GM10248 (cell line): ENCODE measurements around the gene WT1.

ENCODE experiments used
- CTCF ChIA-PET: fragments of 300-600 bp; sonication (Branson Sonifier 250); formaldehyde crosslinking; extraction: SDS; loops from one replicate; lab custom pipeline; 2021; ENCODE audit warnings: antibody characterized with exemption; lab: Yijun Ruan, JAX
- POLR2A ChIA-PET: fragments of 350-650 bp; sonication (Branson Sonifier 250); formaldehyde crosslinking; extraction: SDS; loops from one replicate; lab custom pipeline; 2020; ENCODE audit warnings: antibody characterized with exemption; lab: Yijun Ruan, JAX
- DNase-seq: peaks from one replicate; pipeline ENCODE4 v3.0.0; 2012; ENCODE audit errors: extremely low spot score
- TF ChIP-seq, protein P1 (sequence below): IDR thresholded peaks from 2 replicates; pipeline ENCODE4 v1.5.1; 2012; ENCODE audit warnings: mild to moderate bottlenecking, low read depth; ENCODE audit errors: extremely low read depth, missing control alignments, control extremely low read depth

Gene WT1

DNA sequence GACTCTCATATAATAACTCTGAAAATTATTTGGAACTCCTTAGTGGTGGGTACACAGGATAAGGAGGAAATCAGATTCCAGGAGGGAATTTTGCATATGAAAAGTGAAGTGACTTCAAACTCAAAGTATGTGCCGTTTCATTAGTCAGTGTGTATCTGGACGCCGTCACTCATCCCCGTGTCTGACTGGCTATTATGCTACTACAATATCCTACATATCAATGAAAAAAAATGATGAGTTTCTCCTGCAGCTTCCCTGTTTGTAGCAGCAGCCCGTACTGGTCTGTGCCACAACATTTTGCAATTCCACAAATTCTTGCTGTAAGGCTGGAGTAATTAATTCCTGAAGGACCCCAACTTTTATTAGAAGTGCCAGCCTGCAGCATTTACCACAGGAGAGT is 16.5 kb downstream of the WT1 start:
- ChIA-PET CTCF (no interaction called here), POLR2A (no interaction called here)
- DNase-seq: no peak
- TF ChIP-seq, protein P1, sequence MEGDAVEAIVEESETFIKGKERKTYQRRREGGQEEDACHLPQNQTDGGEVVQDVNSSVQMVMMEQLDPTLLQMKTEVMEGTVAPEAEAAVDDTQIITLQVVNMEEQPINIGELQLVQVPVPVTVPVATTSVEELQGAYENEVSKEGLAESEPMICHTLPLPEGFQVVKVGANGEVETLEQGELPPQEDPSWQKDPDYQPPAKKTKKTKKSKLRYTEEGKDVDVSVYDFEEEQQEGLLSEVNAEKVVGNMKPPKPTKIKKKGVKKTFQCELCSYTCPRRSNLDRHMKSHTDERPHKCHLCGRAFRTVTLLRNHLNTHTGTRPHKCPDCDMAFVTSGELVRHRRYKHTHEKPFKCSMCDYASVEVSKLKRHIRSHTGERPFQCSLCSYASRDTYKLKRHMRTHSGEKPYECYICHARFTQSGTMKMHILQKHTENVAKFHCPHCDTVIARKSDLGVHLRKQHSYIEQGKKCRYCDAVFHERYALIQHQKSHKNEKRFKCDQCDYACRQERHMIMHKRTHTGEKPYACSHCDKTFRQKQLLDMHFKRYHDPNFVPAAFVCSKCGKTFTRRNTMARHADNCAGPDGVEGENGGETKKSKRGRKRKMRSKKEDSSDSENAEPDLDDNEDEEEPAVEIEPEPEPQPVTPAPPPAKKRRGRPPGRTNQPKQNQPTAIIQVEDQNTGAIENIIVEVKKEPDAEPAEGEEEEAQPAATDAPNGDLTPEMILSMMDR: no peak

DNA sequence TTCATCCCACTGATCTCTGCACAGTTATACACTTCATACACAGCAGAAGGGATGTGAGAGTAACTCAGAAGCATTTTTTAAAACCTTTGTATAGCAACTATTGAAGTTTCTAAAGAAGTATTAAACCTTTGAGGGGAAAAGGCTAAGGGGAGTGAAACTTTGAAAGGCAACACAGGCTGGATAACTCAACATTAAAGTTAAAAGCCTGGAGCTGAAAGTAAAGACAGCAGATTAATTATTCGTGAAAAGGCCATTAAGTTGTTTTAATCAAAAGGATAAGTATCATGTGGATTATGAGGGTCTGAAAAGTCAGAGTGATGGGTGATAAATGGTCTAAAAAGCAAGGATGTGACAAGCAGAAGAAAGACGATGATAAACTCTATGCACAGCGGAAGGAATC is 17.5 kb downstream of the WT1 start:
- no peak for DNase-seq
- POLR2A ChIA-PET: no interaction called here
- CTCF ChIA-PET: interaction anchor here (1.3 to 1.6 kb wide), 2 partner anchors 16 to 25 kb away, joined by 3 read pairs; no protein-coding TSS in a partner anchor
- TF ChIP-seq, protein P1: no peak

GRCh38 chr11:32416301-32416700 is 19.0 kb downstream of the WT1 start:
- ChIA-PET POLR2A (no interaction called here), CTCF (interaction anchor here (1.2 to 1.6 kb wide), 2 partner anchors 18 to 27 kb away, joined by 3 read pairs; no protein-coding TSS in a partner anchor)
- TF ChIP-seq, protein P1: no peak
- DNase-seq: no peak

DNA sequence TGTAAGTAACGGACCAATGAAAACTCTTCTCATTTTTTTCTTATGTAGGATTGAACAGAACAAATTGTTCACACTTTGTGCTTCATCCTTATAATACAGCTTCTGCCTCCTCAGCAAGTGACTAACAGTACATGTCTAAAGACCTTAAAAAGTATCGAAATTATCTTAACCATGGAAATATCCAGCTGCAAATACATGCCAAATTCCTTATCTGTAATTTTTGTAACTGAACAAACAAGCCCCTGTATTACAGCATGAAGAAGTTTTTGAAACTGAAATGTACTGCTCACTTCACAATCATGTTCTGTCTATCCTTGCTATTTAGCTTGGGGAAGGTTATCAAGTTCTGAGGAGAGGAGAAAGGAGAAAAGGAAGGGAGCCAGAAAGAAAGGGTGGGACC is 20.4 kb downstream of the WT1 start:
- TF ChIP-seq, protein P1: no peak
- ChIA-PET CTCF (interaction anchor here (1.3 to 1.5 kb wide), 2 partner anchors 10 to 27 kb away, joined by 3 to 6 read pairs; no protein-coding TSS in a partner anchor), POLR2A (no interaction called here)
- DNase-seq: no peak

- CTCF ChIA-PET: interaction anchor here (1.6 to 3.3 kb wide), 2 partner anchors 9 to 13 kb away, joined by 3 to 12 read pairs; no protein-coding TSS in a partner anchor
- POLR2A ChIA-PET: no interaction called here
- TF ChIP-seq, protein P1: no peak
- no peak for DNase-seq
Observed at GRCh38 chr11:32411942-32412615, 23.3 kb downstream of the WT1 start.

GRCh38 chr11:32405592-32405991 is 29.7 kb downstream of the WT1 start:
- ChIA-PET POLR2A (no interaction called here), CTCF (interaction anchor here (1.2 kb wide), 1 partner anchor 10 kb away, joined by 3 read pairs; no protein-coding TSS in a partner anchor)
- DNase-seq: no peak
- TF ChIP-seq, protein P1: no peak
